Measurements from ENCODE around the gene YES1. TPM values are rescaled to one million over a fixed set of nuclear protein-coding genes. Genes with fewer than 3 reads are reported as not detected.

Gene YES1
- polyA plus RNA-seq, 1 experiment: 11.3 TPM

GRCh38 chr18:673317-673716, 138.7 kb downstream of the YES1 start:
- DNase-seq (ENCODE audit: low read depth): no peak
- Histone ChIP-seq H3K27me3 (ENCODE audit: control insufficient read depth, insufficient read depth, low read length) (no peaks in the 10 kb centered on the region), H3K4me3 (ENCODE audit: low read depth, low read length) (no peak overlapping the region), H3K36me3 (ENCODE audit: control insufficient read depth, insufficient read depth, low read length) (peaks cover 12% of the 10 kb centered on the region)
- POLR2A ChIA-PET: no interaction called here
- CTCF ChIA-PET: interaction anchor here (0.9 to 1.6 kb wide), 2 partner anchors 158 to 166 kb away, joined by 3 read pairs; no protein-coding TSS in a partner anchor
- no peak for TF ChIP-seq CTCF (IDR thresholded peaks at IDR 0.05; ENCODE audit: insufficient read depth, low read depth, low read length)

Small RNA genes within 50 kb of the gene (small RNA-seq; reads per million reads assigned to genes)
- gene BOLA2P1 (ENCODE audit: insufficient read length, low read depth, low replicate concordance) (not detected), gene RNU1-109P (ENCODE audit: insufficient read length, low read depth, low replicate concordance) (not detected)

Other genes starting within 250 kb of the YES1 start
- gene CETN1, start 231.9 kb downstream of the YES1 start, polyA plus RNA-seq (2011; rRNA removed): not detected in 2 replicates
- gene CLUL1, start 215.3 kb downstream of the YES1 start, polyA plus RNA-seq (2011; rRNA removed): 19.5 and 20.1 TPM in 2 replicates
- 80.4 and 146 TPM in 2 replicates for gene TYMS, start 154.6 kb downstream of the YES1 start, polyA plus RNA-seq (2011; rRNA removed)
- 16.1 and 16.4 TPM in 2 replicates for gene ENOSF1, start 99.6 kb downstream of the YES1 start, polyA plus RNA-seq (2011; rRNA removed)
- gene ADCYAP1, start 92.6 kb upstream of the YES1 start, polyA plus RNA-seq (2011; rRNA removed): 0.06 and 0.07 TPM in 2 replicates

Measured in BJ (cell line).